Putamen (tissue), 1 donor: ENCODE data around the gene ATG101.
A peak's percentile ranks its signal among the peaks of the same experiment; 100 is the strongest.
"Not testable (repeated sequence)": the region's sequence is repeated elsewhere in the genome, so short reads cannot be mapped to it uniquely, and the experiment has no call there.

Experiments used
- DNase-seq: peaks from one replicate; pipeline ENCODE4 v3.0.0-alpha.2; 2016; ENCODE audit warnings: low spot score

ATG101 gene

GRCh38 chr12:52097045-52097666 lies 27.4 kb downstream of the ATG101 start:
- DNase-seq: no peak

GRCh38 chr12:52104431-52105089 lies 34.8 kb downstream of the ATG101 start:
- DNase-seq: not testable (repeated sequence)

GRCh38 chr12:52116222-52117125 lies 46.7 kb downstream of the ATG101 start:
- DNase-seq: not testable (repeated sequence)

- not testable (repeated sequence) for DNase-seq
Observed at GRCh38 chr12:52117806-52118475, 48.2 kb downstream of the ATG101 start.

GRCh38 chr12:52119398-52120254 lies 49.8 kb downstream of the ATG101 start:
- no peak for DNase-seq

- DNase-seq: no peak
Observed at GRCh38 chr12:52120951-52121823, 51.4 kb downstream of the ATG101 start.

GRCh38 chr12:52121824-52122539 lies 52.2 kb downstream of the ATG101 start:
- DNase-seq: peak; percentile 12

- no peak for DNase-seq
Observed at GRCh38 chr12:52122540-52122871, 52.7 kb downstream of the ATG101 start.

GRCh38 chr12:52122904-52123303 lies 53.1 kb downstream of the ATG101 start:
- no peak for DNase-seq

GRCh38 chr12:52123487-52124186 lies 53.9 kb downstream of the ATG101 start:
- no peak for DNase-seq

GRCh38 chr12:52125476-52125900 lies 55.7 kb downstream of the ATG101 start:
- no peak for DNase-seq

- DNase-seq: no peak
Observed at GRCh38 chr12:52126050-52126604, 56.3 kb downstream of the ATG101 start.
